HFF-Myc (cell line): ENCODE data around the gene NTN1.
"Not testable (repeated sequence)": the region's sequence is repeated elsewhere in the genome, so short reads cannot be mapped to it uniquely, and the experiment has no call there.

Experiments used
- DNase-seq: peaks from one replicate; pipeline ENCODE4 v3.0.0-alpha.2; 2011; ENCODE audit warnings: low read depth; ENCODE audit errors: extremely low read depth
- H3K4me3 ChIP-seq: replicated peaks from 2 replicates; pipeline ENCODE4 v1.5.1; 2011; ENCODE audit warnings: low read depth, mild to moderate bottlenecking, control low read depth, low read length
- TF ChIP-seq, protein P1 (sequence below): IDR thresholded peaks from 2 replicates; pipeline ENCODE4 v1.5.1; 2012; ENCODE audit warnings: mild to moderate bottlenecking, low read depth, low read length, control low read depth; ENCODE audit errors: missing control alignments

The NTN1 gene

DNA sequence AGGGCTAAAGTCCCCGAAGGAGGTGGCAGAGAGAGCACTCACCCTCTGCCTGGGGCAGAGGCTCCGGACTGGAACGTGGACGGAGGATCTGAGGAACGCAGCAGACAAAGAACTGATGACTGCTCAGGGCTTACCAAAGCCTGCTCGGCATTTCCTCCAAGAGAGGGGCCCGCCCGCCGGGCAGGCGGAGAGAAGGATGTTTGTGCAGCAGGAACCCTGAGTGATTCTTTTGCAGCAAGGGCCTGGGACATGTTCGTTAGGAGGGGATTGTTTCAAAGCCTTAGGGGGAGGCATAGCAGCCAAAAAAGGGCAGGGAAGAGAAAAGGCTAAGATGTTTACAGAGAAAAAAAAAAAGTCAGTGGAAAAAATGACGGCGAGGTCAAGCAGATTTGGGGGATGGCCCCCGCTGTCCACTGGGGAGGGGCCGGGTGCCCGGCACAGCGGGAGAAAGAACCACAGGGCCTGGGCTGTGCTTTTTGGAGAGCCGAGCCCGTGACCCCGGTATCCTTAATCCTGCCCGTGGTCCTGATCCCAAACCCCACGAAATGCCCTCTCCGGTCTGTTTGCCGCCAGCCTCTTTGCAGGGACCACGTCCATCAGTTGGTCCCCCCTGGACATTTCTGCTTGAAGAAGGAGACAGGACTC, 129.3 kb downstream of the NTN1 start:
- no peak overlapping the region for H3K4me3 ChIP-seq
- TF ChIP-seq, protein P1, sequence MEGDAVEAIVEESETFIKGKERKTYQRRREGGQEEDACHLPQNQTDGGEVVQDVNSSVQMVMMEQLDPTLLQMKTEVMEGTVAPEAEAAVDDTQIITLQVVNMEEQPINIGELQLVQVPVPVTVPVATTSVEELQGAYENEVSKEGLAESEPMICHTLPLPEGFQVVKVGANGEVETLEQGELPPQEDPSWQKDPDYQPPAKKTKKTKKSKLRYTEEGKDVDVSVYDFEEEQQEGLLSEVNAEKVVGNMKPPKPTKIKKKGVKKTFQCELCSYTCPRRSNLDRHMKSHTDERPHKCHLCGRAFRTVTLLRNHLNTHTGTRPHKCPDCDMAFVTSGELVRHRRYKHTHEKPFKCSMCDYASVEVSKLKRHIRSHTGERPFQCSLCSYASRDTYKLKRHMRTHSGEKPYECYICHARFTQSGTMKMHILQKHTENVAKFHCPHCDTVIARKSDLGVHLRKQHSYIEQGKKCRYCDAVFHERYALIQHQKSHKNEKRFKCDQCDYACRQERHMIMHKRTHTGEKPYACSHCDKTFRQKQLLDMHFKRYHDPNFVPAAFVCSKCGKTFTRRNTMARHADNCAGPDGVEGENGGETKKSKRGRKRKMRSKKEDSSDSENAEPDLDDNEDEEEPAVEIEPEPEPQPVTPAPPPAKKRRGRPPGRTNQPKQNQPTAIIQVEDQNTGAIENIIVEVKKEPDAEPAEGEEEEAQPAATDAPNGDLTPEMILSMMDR = no peak
- DNase-seq = no peak

DNA sequence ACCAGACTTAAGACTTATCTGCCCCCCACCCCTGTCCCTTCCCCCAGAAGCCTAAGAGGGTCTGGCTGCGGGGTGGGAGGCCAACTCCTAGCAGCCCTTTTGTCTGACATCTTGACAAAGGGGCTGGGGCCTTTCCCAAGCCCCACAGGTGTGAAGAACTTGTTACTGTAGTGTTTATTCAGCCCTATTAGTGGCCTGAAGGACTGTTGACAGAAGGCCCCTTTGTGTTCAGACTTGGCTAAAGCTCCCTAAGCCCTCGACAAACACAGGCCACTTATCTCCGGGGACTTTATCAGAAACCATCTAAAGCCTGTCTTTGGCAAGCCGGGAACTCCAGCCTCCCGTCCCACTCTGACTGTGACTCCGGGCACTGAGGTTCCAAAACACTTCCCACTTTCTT, 129.8 kb downstream of the NTN1 start:
- no peak overlapping the region for H3K4me3 ChIP-seq
- TF ChIP-seq, protein P1 = no peak
- DNase-seq = no peak

DNA sequence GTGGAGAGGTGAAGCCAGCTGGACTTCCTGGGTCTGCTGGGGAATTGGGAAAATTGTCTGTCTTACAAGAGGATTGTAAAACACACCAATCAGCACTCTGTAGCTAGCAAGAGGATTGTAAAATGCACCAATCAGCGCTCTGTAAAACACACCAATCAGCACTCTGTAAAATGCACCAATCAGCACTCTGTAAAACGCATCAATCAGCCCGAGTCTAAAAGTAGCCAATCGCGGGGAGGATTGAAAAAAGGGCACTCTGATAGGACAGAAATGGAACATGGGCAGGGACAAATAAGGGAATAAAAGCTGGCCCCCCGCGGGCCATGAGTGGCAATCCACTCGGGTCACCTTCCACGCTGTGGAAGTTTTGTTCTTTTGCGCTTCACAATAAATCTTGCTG, 130.4 kb downstream of the NTN1 start:
- not testable (repeated sequence) for DNase-seq, H3K4me3 ChIP-seq

DNA sequence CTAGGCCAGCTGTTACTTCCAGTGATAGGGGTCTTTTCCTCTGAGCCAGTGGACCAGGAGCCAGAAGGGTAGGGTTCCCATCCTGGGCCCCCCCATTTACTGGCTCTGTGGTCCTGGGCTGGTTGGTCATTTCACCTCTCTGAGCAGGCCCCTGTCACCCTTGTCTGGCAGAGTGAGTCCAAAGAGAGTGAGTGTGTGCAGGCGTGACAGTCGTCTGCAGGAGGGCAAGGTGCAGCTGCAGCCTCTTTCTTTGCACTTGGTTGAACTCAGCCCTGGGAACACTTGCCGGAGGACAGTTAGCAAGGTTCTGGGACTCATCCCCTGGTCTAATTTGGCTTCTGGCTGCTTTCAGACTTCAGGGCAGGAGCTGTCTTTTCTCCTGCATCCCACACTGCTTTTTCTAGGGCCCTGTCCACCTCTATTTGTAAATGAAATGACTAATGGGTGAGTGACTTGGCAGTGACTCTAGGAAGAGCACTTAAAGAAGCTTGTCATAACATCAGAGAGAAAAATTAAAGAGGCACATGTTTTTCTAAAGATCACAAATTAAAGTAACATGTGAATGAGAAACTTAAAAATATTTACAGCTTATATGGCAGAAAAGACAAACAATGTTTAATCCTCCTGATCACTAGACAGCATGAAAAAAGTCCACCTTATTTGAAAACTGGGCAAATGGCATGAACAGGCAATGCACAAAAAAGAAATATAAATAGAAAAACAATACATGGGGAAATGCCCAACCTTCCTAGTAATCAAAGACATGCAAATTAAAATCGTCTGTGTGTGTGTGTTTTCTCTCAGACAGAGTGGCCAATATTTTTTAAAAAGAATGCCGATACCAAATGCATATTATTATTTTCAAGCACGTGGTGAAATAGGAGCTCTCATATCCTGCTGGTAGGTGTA, 137.5 kb downstream of the NTN1 start:
- no peak for DNase-seq
- TF ChIP-seq, protein P1 = no peak
- H3K4me3 ChIP-seq = no peak overlapping the region

DNA sequence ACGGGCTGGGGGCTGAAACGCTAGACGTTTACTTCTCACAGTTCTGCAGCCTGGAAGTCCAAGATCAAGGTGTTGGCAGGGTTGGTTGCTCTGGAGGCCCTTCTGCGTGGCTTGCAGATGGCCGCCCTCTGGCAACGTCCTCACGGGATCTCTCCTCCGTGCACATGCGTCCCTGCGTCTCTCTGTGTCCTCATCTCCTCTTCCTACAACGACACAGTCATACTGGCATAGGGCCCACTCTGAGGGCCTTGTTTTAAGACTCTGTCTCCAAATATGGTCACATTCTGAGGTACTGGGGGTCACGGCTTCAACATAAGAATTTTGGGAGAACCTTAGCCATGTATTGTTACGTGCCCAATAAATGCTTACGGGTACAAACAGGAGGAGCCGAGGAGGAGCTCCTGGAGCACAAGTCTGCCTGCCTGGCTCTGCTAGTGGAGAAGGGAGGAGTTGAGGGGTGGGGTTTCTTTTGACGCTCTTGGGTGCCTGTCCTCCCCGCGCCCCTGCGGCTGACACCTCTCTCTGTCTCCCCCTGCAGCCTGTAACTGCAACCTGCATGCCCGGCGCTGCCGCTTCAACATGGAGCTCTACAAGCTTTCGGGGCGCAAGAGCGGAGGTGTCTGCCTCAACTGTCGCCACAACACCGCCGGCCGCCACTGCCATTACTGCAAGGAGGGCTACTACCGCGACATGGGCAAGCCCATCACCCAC, 141.1 kb downstream of the NTN1 start:
- TF ChIP-seq, protein P1 = peak; percentile 13
- H3K4me3 ChIP-seq = no peak overlapping the region
- no peak for DNase-seq

DNA sequence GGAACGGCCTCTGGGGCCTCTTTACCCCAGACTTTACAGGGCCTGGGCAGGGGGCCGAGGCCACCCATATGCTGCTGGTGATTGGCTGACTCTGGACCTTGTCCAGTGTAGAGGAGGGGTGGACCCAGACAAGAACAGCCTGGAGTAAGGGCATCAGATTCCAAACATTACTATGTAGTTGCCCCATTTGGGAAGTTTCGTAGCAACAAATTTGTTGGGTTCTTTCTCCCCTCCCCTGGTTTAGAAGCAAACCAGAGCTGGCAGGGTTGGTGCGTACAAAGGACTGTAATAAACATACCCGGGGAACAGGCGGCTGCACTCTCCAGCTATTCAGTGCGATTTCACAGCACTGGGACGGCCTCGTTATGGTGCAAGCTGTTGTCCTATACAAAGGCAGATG, 145.5 kb downstream of the NTN1 start:
- no peak overlapping the region for H3K4me3 ChIP-seq
- DNase-seq = no peak
- TF ChIP-seq, protein P1 = no peak

DNA sequence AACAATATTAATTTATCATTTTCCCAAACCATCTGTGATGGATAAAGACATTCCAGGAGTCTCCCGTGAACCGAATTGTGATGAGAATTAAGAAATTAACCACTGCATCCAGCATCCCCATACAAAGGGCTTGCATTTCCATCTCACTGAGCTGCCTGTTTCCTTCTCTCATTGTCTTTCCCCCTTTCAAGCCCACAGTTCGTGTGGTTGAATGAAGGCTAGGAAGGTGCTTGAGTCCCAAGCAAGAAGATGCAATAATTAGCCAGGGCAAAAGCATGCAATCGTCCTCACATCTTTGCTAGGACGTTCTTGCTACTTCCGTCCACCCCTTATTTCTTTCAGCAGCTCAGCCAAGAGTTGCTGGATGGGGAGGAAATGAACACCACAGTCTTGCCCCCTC, 146.1 kb downstream of the NTN1 start:
- no peak for DNase-seq
- H3K4me3 ChIP-seq = no peak overlapping the region
- TF ChIP-seq, protein P1 = no peak
